ENCODE measurements around the gene PRR16.

DNA sequence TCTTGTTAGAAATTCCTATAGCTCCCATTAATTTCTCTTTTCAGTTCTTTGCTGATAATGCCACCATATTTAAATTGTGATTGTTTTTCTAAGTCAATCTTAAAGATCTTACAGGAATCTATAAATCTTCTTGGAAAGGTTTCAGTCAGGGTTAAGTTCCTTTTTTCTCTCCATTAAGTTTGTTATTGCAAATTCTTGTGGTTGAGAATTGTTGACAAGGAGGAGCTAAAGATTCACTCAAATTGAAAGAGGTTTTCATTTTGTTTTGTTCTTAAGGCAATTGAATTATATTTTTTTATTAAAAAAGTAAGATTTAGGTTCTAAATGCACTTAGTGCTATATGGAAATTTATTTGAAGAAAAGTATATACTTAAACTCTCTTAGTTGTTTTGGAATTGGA, 213.4 kb downstream of the PRR16 start:
- TF ChIP-seq, protein P1, sequence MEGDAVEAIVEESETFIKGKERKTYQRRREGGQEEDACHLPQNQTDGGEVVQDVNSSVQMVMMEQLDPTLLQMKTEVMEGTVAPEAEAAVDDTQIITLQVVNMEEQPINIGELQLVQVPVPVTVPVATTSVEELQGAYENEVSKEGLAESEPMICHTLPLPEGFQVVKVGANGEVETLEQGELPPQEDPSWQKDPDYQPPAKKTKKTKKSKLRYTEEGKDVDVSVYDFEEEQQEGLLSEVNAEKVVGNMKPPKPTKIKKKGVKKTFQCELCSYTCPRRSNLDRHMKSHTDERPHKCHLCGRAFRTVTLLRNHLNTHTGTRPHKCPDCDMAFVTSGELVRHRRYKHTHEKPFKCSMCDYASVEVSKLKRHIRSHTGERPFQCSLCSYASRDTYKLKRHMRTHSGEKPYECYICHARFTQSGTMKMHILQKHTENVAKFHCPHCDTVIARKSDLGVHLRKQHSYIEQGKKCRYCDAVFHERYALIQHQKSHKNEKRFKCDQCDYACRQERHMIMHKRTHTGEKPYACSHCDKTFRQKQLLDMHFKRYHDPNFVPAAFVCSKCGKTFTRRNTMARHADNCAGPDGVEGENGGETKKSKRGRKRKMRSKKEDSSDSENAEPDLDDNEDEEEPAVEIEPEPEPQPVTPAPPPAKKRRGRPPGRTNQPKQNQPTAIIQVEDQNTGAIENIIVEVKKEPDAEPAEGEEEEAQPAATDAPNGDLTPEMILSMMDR (IDR thresholded peaks at IDR 0.05) = no peak
- no peak for TF ChIP-seq ZFX (IDR thresholded peaks at IDR 0.05; ENCODE audit: borderline replicate concordance)

Measured in 22Rv1 (cell line).